ENCODE measurements around the gene ADAMTS8.

GRCh38 chr11:130416530-130416882 lies 11.9 kb downstream of the ADAMTS8 start:
- TF ChIP-seq, protein P1, sequence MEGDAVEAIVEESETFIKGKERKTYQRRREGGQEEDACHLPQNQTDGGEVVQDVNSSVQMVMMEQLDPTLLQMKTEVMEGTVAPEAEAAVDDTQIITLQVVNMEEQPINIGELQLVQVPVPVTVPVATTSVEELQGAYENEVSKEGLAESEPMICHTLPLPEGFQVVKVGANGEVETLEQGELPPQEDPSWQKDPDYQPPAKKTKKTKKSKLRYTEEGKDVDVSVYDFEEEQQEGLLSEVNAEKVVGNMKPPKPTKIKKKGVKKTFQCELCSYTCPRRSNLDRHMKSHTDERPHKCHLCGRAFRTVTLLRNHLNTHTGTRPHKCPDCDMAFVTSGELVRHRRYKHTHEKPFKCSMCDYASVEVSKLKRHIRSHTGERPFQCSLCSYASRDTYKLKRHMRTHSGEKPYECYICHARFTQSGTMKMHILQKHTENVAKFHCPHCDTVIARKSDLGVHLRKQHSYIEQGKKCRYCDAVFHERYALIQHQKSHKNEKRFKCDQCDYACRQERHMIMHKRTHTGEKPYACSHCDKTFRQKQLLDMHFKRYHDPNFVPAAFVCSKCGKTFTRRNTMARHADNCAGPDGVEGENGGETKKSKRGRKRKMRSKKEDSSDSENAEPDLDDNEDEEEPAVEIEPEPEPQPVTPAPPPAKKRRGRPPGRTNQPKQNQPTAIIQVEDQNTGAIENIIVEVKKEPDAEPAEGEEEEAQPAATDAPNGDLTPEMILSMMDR (IDR thresholded peaks at IDR 0.05; ENCODE audit: low read depth, low read length): no peak
- TF ChIP-seq EZH2phosphoT487 (IDR thresholded peaks at IDR 0.05; ENCODE audit: low read depth): no peak

All from OCI-LY3 (cell line).